HCT116 (cell line): ENCODE data around the gene ZDHHC18. TPM values are rescaled to one million over a fixed set of nuclear protein-coding genes. Genes with fewer than 3 reads are reported as not detected.

Experiments used
- ATAC-seq: fragments of 200-7000 bp; cut with Tn5 transposase; 2 replicates; pipeline ENCODE4 v1.9.1; 2020; ENCODE audit warnings: mild to moderate bottlenecking, moderate library complexity
- BruUV-seq: library from RNA; stranded (reverse); fragments of 400-500 nt; replicated peaks from 2 replicates; lab custom pipeline; 2021; lab: Mats Ljungman, UMichigan
- CTCF ChIA-PET: fragments of 300-600 bp; sonication (Branson Sonifier 250); formaldehyde crosslinking; loops from one replicate; lab custom pipeline; 2021; ENCODE audit warnings: antibody characterized with exemption; lab: Charles Lee
- POLR2A ChIA-PET: fragments of 300-600, 350-600 bp; sonication (Branson Sonifier 250); formaldehyde crosslinking; loops from one replicate; lab custom pipeline; 2021; ENCODE audit warnings: antibody characterized with exemption; lab: Charles Lee
- RAD21 ChIA-PET, 2 experiments: fragments of 300-600 bp; sonication (Branson Sonifier 250); formaldehyde crosslinking; loops; one replicate each; lab custom pipeline; 2023; ENCODE audit warnings: low total read pairs in 2 of 2; ENCODE audit not compliant: uncharacterized antibody in 2 of 2, unreplicated experiment in 2 of 2, low non-redundant PET in 1 of 2; lab: Charles Lee
- DNase-seq: peaks from one replicate; pipeline ENCODE4 v3.0.0-alpha.2; 2010; ENCODE audit warnings: low read depth, low spot score
- H2AFZ ChIP-seq: fragments of 200-600 bp; shearing (Covaris generic), sonication (generic); 2 replicates; pipeline ENCODE4 v1.6.1; 2017; ENCODE audit warnings: low read depth, mixed run types, mixed read lengths, antibody characterized with exemption, low read length; ENCODE audit not compliant: poor library complexity, severe bottlenecking
- H3K27ac ChIP-seq: 2 replicates; pipeline ENCODE4 v1.5.1; 2012; ENCODE audit warnings: low read depth, low read length
- H3K27me3 ChIP-seq: fragments of 200-600 bp; sonication (generic); 2 replicates; pipeline ENCODE4 v1.6.1; 2016; ENCODE audit warnings: mixed run types, low read length, mixed read lengths; ENCODE audit not compliant: insufficient read depth
- H3K36me3 ChIP-seq, 2 experiments: fragments of 200-500 bp in 1 of 2; fragments of 200-600 bp in 1 of 2; sonication (Bioruptor generic) in 1 of 2; sonication (generic) in 1 of 2; 2 replicates each; pipeline versions ENCODE4 v1.5.1 to v1.6.1; 2014 to 2016; ENCODE audit warnings: low read length in 2 of 2, inconsistent platforms in 1 of 2, mixed read lengths in 1 of 2, mixed run types in 1 of 2; ENCODE audit not compliant: insufficient read depth in 2 of 2, control insufficient read depth in 1 of 2
- H3K4me1 ChIP-seq, 2 experiments: fragments of 200-600 bp in 1 of 2; sonication (generic) in 1 of 2; 2 replicates each; pipeline versions ENCODE4 v1.5.1 to v1.6.1; 2012 to 2017; ENCODE audit warnings: low read length in 2 of 2, inconsistent platforms in 1 of 2, mild to moderate bottlenecking in 1 of 2, mixed read lengths in 1 of 2, mixed run types in 1 of 2, moderate library complexity in 1 of 2; ENCODE audit not compliant: insufficient read depth in 2 of 2, control insufficient read depth in 1 of 2
- H3K4me2 ChIP-seq: fragments of 200-600 bp; sonication (generic); 2 replicates; pipeline ENCODE4 v1.6.1; 2017; ENCODE audit warnings: mixed run types, low read length, mixed read lengths
- H3K4me3 ChIP-seq, 2 experiments: fragments of 200-600 bp in 1 of 2; sonication (generic) in 1 of 2; replicated peaks in 1 of 2; 2 replicates each; pipeline ENCODE4 v1.5.1; 2011 to 2016; ENCODE audit warnings: low read length in 2 of 2, control low read depth in 1 of 2, low read depth in 1 of 2, mild to moderate bottlenecking in 1 of 2, mixed read lengths in 1 of 2, mixed run types in 1 of 2
- H3K79me2 ChIP-seq: fragments of 200-600 bp; sonication (generic); 2 replicates; pipeline ENCODE4 v1.6.1; 2017; ENCODE audit warnings: mild to moderate bottlenecking, mixed run types, low read length, moderate library complexity, mixed read lengths; ENCODE audit not compliant: insufficient read depth
- H3K9ac ChIP-seq: fragments of 200-600 bp; sonication (generic); 2 replicates; pipeline ENCODE4 v1.6.1; 2016; ENCODE audit warnings: low read length, mixed read lengths
- H3K9me2 ChIP-seq: fragments of 200-600 bp; sonication (generic), shearing (Covaris generic); 2 replicates; pipeline ENCODE4 v1.6.1; 2017; ENCODE audit warnings: mixed run types, mild to moderate bottlenecking, moderate library complexity; ENCODE audit not compliant: insufficient read depth
- H3K9me3 ChIP-seq, 2 experiments: fragments of 200-500 bp in 1 of 2; fragments of 200-600 bp in 1 of 2; sonication (Bioruptor generic) in 1 of 2; sonication (generic) in 1 of 2; 2 replicates each; pipeline ENCODE4 v1.6.1; 2014 to 2017; ENCODE audit warnings: low read length in 2 of 2, mixed read lengths in 2 of 2, inconsistent platforms in 1 of 2, low read depth in 1 of 2, mild to moderate bottlenecking in 1 of 2, mixed run types in 1 of 2, moderate library complexity in 1 of 2; ENCODE audit not compliant: control insufficient read depth in 1 of 2, insufficient read depth in 1 of 2
- H4K20me1 ChIP-seq: fragments of 200-600 bp; sonication (generic), shearing (Covaris generic); 2 replicates; pipeline ENCODE4 v1.6.1; 2017; ENCODE audit warnings: mixed run types, mild to moderate bottlenecking, moderate library complexity; ENCODE audit not compliant: insufficient read depth
- CEBPB ChIP-seq: IDR thresholded peaks from 2 replicates; pipeline ENCODE4 v1.6.1; 2012; ENCODE audit warnings: low read depth
- EGR1 ChIP-seq: IDR thresholded peaks from 2 replicates; pipeline ENCODE4 v1.6.1; 2012; ENCODE audit warnings: low read depth
- ELF1 ChIP-seq: IDR thresholded peaks from 2 replicates; pipeline ENCODE4 v1.6.1; 2012; ENCODE audit warnings: low read depth, borderline replicate concordance
- EZH2 ChIP-seq: fragments of 200-600 bp; sonication (generic); IDR thresholded peaks from 2 replicates; pipeline ENCODE4 v1.6.1; 2017; ENCODE audit warnings: antibody characterized with exemption, mixed run types
- EZH2phosphoT487 ChIP-seq: fragments of 200-600 bp; IDR thresholded peaks from 2 replicates; pipeline ENCODE4 v1.6.1; 2018; ENCODE audit warnings: antibody characterized with exemption, borderline replicate concordance
- FOSL1 ChIP-seq: IDR thresholded peaks from 2 replicates; pipeline ENCODE4 v1.6.1; 2012; ENCODE audit warnings: low read depth
- POLR2A ChIP-seq: IDR thresholded peaks from 2 replicates; pipeline ENCODE4 v1.7.0; 2011; ENCODE audit warnings: borderline replicate concordance; ENCODE audit not compliant: insufficient read depth, insufficient read length; ENCODE audit errors: extremely low read depth
- POLR2AphosphoS5 ChIP-seq: IDR thresholded peaks from 2 replicates; pipeline ENCODE4 v1.6.1; 2011; ENCODE audit warnings: mild to moderate bottlenecking, low read depth, low read length, moderate library complexity
- RAD21 ChIP-seq: IDR thresholded peaks from 2 replicates; pipeline ENCODE4 v1.6.1; 2012; ENCODE audit warnings: low read depth, mild to moderate bottlenecking
- REST ChIP-seq: IDR thresholded peaks from 2 replicates; pipeline ENCODE4 v1.6.1; 2012; ENCODE audit warnings: low read depth
- SRF ChIP-seq: IDR thresholded peaks from 2 replicates; pipeline ENCODE4 v1.6.1; 2012; ENCODE audit warnings: low read depth
- TCF7L2 ChIP-seq: IDR thresholded peaks from 2 replicates; pipeline ENCODE4 v1.7.0; 2011; ENCODE audit warnings: borderline replicate concordance, inconsistent platforms; ENCODE audit not compliant: insufficient read depth, insufficient read length; ENCODE audit errors: extremely low read depth
- YY1 ChIP-seq: IDR thresholded peaks from 2 replicates; pipeline ENCODE4 v1.6.1; 2011; ENCODE audit warnings: low read length, low read depth, moderate library complexity, mild to moderate bottlenecking; ENCODE audit not compliant: insufficient replicate concordance; ENCODE audit errors: extremely low read depth
- ZBTB33 ChIP-seq: IDR thresholded peaks from 2 replicates; pipeline ENCODE4 v1.6.1; 2011; ENCODE audit warnings: mild to moderate bottlenecking, low read length, moderate library complexity; ENCODE audit not compliant: insufficient replicate concordance; ENCODE audit errors: extremely low read depth
- intact Hi-C: fragments of 100-400 bp; cut with micrococcal nuclease; formaldehyde crosslinking; loops from 2 replicates; pipeline ENCODE4 v1.10.0; 2022
- total RNA-seq: library from RNA; stranded (reverse); gene quantifications from one replicate; pipeline ENCODE4 v1.2.1, GENCODE V29; 2021; ENCODE audit not compliant: unreplicated experiment

Gene ZDHHC18
- total RNA-seq, 1 experiment from 2014 or later: 24.4 TPM

GRCh38 chr1:26811057-26811456 is 15.4 kb upstream of the ZDHHC18 start:
- Histone ChIP-seq H3K4me2 (no peak overlapping the region), H3K79me2 (no peaks in the 10 kb centered on the region), H4K20me1 (no peaks in the 10 kb centered on the region), H3K27me3 (no peaks in the 10 kb centered on the region), H3K4me1 (peaks cover 0 to 14% of the 10 kb centered on the region in 2 experiments; a peak in 1 of 4 replicates), H3K4me3 (no peak overlapping the region), H3K9me3 (no peaks in the 10 kb centered on the region), H3K9ac (no peak overlapping the region), H3K36me3 (no peaks in the 10 kb centered on the region), H3K27ac (no peak overlapping the region), H2AFZ (no peak overlapping the region), H3K9me2 (0 out of 2 replicates have a peak, but pooled peaks cover 4% of the 10 kb centered on the region)
- DNase-seq: no peak
- ChIA-PET RAD21 (interaction anchor here in 1 of 2 experiments (0.5 kb wide), 1 partner anchor 54 kb away, joined by 3 read pairs; no protein-coding TSS in a partner anchor), CTCF (interaction anchor here (1.6 to 3.1 kb wide), 6 partner anchors 9 to 54 kb away, joined by 4 to 17 read pairs (median 8); no protein-coding TSS in a partner anchor), POLR2A (interaction anchor here (1.2 kb wide), 1 partner anchor 52 kb away, joined by 3 read pairs; no protein-coding TSS in a partner anchor)
- no TSS peak for BruUV-seq
- TF ChIP-seq YY1 (no peak), EGR1 (no peak), EZH2 (no peak), REST (no peak), ZBTB33 (no peak), TCF7L2 (no peak), FOSL1 (no peak), POLR2AphosphoS5 (no peak), ELF1 (no peak), SRF (no peak), RAD21 (no peak), POLR2A (no peak), EZH2phosphoT487 (no peak), CEBPB (no peak)
- ATAC-seq: no peak
- intact Hi-C loops: no loop called here
